WTC11 (cell line): ENCODE measurements around the gene SH3GL2.

Experiments
- ATF1 ChIP-seq: sonication (generic); formaldehyde crosslinking; IDR thresholded peaks from 2 replicates; pipeline ENCODE4 v1.8.1; 2023; ENCODE audit warnings: mild to moderate bottlenecking, moderate library complexity, missing genetic modification reagents
- ELF4 ChIP-seq: sonication (generic); formaldehyde crosslinking; IDR thresholded peaks from 2 replicates; pipeline ENCODE4 v1.8.1; 2022; ENCODE audit warnings: low read depth, mild to moderate bottlenecking, moderate library complexity, missing genetic modification reagents
- ESRRA ChIP-seq: sonication (generic); formaldehyde crosslinking; IDR thresholded peaks from 2 replicates; pipeline ENCODE4 v1.8.1; 2022; ENCODE audit warnings: mild to moderate bottlenecking, missing genetic modification reagents, borderline replicate concordance
- ETV6 ChIP-seq: sonication (generic); formaldehyde crosslinking; IDR thresholded peaks from 2 replicates; pipeline ENCODE4 v1.8.1; 2022; ENCODE audit warnings: mild to moderate bottlenecking, missing genetic modification reagents
- TEAD1 ChIP-seq: sonication (generic); formaldehyde crosslinking; IDR thresholded peaks from 2 replicates; pipeline ENCODE4 v1.8.0; 2022; ENCODE audit warnings: mild to moderate bottlenecking, missing genetic modification reagents
- ZNF138 ChIP-seq: sonication (generic); formaldehyde crosslinking; conservative IDR thresholded peaks from 2 replicates; pipeline ENCODE4 v1.8.1; 2022; ENCODE audit warnings: mild to moderate bottlenecking, moderate library complexity, missing genetic modification reagents
- TF ChIP-seq, protein P1 (sequence below): sonication (generic); formaldehyde crosslinking; conservative IDR thresholded peaks from 2 replicates; pipeline ENCODE4 v1.8.1; 2022; ENCODE audit warnings: mild to moderate bottlenecking, missing genetic modification reagents
- TF ChIP-seq, protein P2 (sequence below): fragments of 200-600 bp; IDR thresholded peaks from 2 replicates; pipeline ENCODE4 v1.8.0; 2022; ENCODE audit warnings: antibody characterized with exemption
- TF ChIP-seq, protein P3 (sequence below): sonication (generic); formaldehyde crosslinking; IDR thresholded peaks from 2 replicates; pipeline ENCODE4 v1.8.1; 2022; ENCODE audit warnings: low read depth, missing genetic modification reagents, borderline replicate concordance
- TF ChIP-seq, protein P4 (sequence below): sonication (generic); formaldehyde crosslinking; IDR thresholded peaks from 2 replicates; pipeline ENCODE4 v1.8.0; 2022; ENCODE audit warnings: mild to moderate bottlenecking, missing genetic modification reagents

DNA sequence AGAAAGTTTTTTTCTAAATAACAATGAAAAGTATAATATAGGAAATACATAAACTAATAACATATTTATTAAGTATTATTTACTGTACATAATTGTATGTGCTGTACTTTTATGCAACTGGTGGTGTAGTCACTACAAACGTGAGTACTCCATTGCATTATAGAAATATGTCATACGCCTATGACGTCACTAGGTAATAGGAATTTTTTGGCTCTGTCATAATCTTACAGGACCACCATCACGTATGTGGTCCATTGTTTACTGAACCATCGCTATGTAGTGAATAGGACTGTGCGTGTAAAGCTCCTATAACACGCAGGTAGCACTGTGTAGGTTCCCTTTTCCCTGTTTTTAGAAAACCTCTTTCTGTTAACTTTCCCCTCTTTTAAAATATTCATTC is 255.0 kb downstream of the SH3GL2 start:
- no peak for TF ChIP-seq ATF1 (CRISPR knock-in tag)
- TF ChIP-seq TEAD1 (CRISPR knock-in tag): no peak
- no peak for TF ChIP-seq ETV6
- no peak for TF ChIP-seq ESRRA (CRISPR knock-in tag)
- no peak for TF ChIP-seq ZNF138 (CRISPR knock-in tag)
- TF ChIP-seq ELF4: no peak
- TF ChIP-seq, protein P1, sequence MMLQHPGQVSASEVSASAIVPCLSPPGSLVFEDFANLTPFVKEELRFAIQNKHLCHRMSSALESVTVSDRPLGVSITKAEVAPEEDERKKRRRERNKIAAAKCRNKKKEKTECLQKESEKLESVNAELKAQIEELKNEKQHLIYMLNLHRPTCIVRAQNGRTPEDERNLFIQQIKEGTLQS (CRISPR knock-in tag): no peak
- TF ChIP-seq, protein P2, sequence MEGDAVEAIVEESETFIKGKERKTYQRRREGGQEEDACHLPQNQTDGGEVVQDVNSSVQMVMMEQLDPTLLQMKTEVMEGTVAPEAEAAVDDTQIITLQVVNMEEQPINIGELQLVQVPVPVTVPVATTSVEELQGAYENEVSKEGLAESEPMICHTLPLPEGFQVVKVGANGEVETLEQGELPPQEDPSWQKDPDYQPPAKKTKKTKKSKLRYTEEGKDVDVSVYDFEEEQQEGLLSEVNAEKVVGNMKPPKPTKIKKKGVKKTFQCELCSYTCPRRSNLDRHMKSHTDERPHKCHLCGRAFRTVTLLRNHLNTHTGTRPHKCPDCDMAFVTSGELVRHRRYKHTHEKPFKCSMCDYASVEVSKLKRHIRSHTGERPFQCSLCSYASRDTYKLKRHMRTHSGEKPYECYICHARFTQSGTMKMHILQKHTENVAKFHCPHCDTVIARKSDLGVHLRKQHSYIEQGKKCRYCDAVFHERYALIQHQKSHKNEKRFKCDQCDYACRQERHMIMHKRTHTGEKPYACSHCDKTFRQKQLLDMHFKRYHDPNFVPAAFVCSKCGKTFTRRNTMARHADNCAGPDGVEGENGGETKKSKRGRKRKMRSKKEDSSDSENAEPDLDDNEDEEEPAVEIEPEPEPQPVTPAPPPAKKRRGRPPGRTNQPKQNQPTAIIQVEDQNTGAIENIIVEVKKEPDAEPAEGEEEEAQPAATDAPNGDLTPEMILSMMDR: no peak
- TF ChIP-seq, protein P3, sequence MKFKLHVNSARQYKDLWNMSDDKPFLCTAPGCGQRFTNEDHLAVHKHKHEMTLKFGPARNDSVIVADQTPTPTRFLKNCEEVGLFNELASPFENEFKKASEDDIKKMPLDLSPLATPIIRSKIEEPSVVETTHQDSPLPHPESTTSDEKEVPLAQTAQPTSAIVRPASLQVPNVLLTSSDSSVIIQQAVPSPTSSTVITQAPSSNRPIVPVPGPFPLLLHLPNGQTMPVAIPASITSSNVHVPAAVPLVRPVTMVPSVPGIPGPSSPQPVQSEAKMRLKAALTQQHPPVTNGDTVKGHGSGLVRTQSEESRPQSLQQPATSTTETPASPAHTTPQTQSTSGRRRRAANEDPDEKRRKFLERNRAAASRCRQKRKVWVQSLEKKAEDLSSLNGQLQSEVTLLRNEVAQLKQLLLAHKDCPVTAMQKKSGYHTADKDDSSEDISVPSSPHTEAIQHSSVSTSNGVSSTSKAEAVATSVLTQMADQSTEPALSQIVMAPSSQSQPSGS (CRISPR knock-in tag): no peak
- TF ChIP-seq, protein P4, sequence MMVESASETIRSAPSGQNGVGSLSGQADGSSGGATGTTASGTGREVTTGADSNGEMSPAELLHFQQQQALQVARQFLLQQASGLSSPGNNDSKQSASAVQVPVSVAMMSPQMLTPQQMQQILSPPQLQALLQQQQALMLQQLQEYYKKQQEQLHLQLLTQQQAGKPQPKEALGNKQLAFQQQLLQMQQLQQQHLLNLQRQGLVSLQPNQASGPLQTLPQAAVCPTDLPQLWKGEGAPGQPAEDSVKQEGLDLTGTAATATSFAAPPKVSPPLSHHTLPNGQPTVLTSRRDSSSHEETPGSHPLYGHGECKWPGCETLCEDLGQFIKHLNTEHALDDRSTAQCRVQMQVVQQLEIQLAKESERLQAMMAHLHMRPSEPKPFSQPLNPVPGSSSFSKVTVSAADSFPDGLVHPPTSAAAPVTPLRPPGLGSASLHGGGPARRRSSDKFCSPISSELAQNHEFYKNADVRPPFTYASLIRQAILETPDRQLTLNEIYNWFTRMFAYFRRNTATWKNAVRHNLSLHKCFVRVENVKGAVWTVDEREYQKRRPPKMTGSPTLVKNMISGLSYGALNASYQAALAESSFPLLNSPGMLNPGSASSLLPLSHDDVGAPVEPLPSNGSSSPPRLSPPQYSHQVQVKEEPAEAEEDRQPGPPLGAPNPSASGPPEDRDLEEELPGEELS (CRISPR knock-in tag): no peak
